Lower leg skin (tissue), 4 donors: ENCODE results near the gene SMIM36. TPM values are rescaled to one million over a fixed set of nuclear protein-coding genes. Genes with fewer than 3 reads are reported as not detected.

ENCODE experiments used
- DNase-seq, 2 donors: peaks; one replicate each; pipeline ENCODE4 v3.0.0-alpha.2; 2019; ENCODE audit warnings: low spot score in 2 of 2
- H3K4me3 ChIP-seq: fragments of 200-600 bp; sonication (generic); 2 replicates; pipeline ENCODE4 v1.5.1; 2017; ENCODE audit warnings: mild to moderate bottlenecking, low read depth; ENCODE audit not compliant: poor library complexity, severe bottlenecking
- CTCF ChIP-seq, 3 donors: fragments of 450-650 bp; IDR thresholded peaks; one replicate each; pipeline ENCODE4 v1.5.1; 2016; ENCODE audit warnings: antibody characterized with exemption in 3 of 3, mild to moderate bottlenecking in 3 of 3, moderate library complexity in 2 of 3
- POLR2A ChIP-seq, 2 donors: fragments of 450-650 bp; IDR thresholded peaks; one replicate each; pipeline ENCODE4 v1.6.1; 2016 to 2017; ENCODE audit warnings: antibody characterized with exemption in 2 of 2, mild to moderate bottlenecking in 1 of 2, moderate library complexity in 1 of 2
- WGBS, 2 donors: methylation state at CpG; one replicate each; pipeline ENCODE4 v1.1.5; 2018; 5-methylcytosine and 5-hydroxymethylcytosine counted together
- intact Hi-C: fragments of 100-400 bp; cut with DNase I; formaldehyde crosslinking; loops from one replicate; pipeline ENCODE4 v1.15.0; 2023; ENCODE audit warnings: low total_unique reads
- total RNA-seq, 4 donors: library from RNA; depleted of rRNA; stranded (reverse); fragments of >200 nt; gene quantifications; one replicate each; pipeline ENCODE4 v1.1.0, GENCODE V29; 2016

SMIM36 gene
- not detected for total RNA-seq

- intact Hi-C loops: loop anchor here (5.0 kb wide), 1 partner anchor 519 kb away; no protein-coding TSS in a partner anchor
- TF ChIP-seq POLR2A (IDR thresholded peaks at IDR 0.05) (no peak), CTCF (IDR thresholded peaks at IDR 0.05) (no peak)
- DNase-seq: no peak
- 92 to 93% methylated on average over 18 of the region's 18 CpGs for WGBS, 2 donors
- no peak within 1 kb of the TSS for H3K4me3 ChIP-seq
These were observed at the start of gene SMIM36 for GRCh38 chr17:55510986-55511721. Gene SMIM36 (minus strand): TSS chr17:55511452.

GRCh38 chr17:55555772-55556171 lies 44.5 kb upstream of the SMIM36 start:
- intact Hi-C loops: no loop called here
- TF ChIP-seq POLR2A (IDR thresholded peaks at IDR 0.05): no peak
- TF ChIP-seq CTCF (IDR thresholded peaks at IDR 0.05): no peak
- WGBS, 2 donors: 87 to 91% methylated on average over 8 of the region's 8 CpGs
- no peak overlapping the region for H3K4me3 ChIP-seq
- no peak for DNase-seq

GRCh38 chr17:55549140-55549539 lies 37.9 kb upstream of the SMIM36 start:
- TF ChIP-seq POLR2A (IDR thresholded peaks at IDR 0.05) (no peak), CTCF (IDR thresholded peaks at IDR 0.05) (no peak)
- DNase-seq: no peak
- 36 to 46% methylated on average over 2 of the region's 2 CpGs for WGBS, 2 donors
- intact Hi-C loops: no loop called here
- no peak overlapping the region for H3K4me3 ChIP-seq

GRCh38 chr17:55546991-55547664 lies 35.9 kb upstream of the SMIM36 start:
- DNase-seq: no peak
- H3K4me3 ChIP-seq: no peak overlapping the region
- TF ChIP-seq CTCF (IDR thresholded peaks at IDR 0.05) (no peak), POLR2A (IDR thresholded peaks at IDR 0.05) (no peak)
- WGBS, 2 donors: 93 to 100% methylated on average over 1 of the region's 1 CpG
- intact Hi-C loops: no loop called here

GRCh38 chr17:55546481-55546880 lies 35.2 kb upstream of the SMIM36 start:
- 89 to 94% methylated on average over 2 of the region's 2 CpGs for WGBS, 2 donors
- TF ChIP-seq POLR2A (IDR thresholded peaks at IDR 0.05): no peak
- TF ChIP-seq CTCF (IDR thresholded peaks at IDR 0.05): no peak
- H3K4me3 ChIP-seq: no peak overlapping the region
- DNase-seq: no peak
- intact Hi-C loops: no loop called here
